GM19324 (cell line): ENCODE data around the gene OXLD1.

Source experiments
- ATAC-seq: cut with Tn5 transposase; IDR thresholded peaks from one replicate; pipeline ENCODE4 v1.9.1; 2021; ENCODE audit warnings: mild to moderate bottlenecking, moderate library complexity; ENCODE audit not compliant: unreplicated experiment, low FRiP score

Gene OXLD1

GRCh38 chr17:81655378-81656117, 10.9 kb downstream of the OXLD1 start:
- no peak for ATAC-seq

- no peak for ATAC-seq
Observed at GRCh38 chr17:81652906-81653771, 13.3 kb downstream of the OXLD1 start.

GRCh38 chr17:81651692-81652091, 14.7 kb downstream of the OXLD1 start:
- ATAC-seq = no peak

GRCh38 chr17:81650951-81651350, 15.5 kb downstream of the OXLD1 start:
- no peak for ATAC-seq

GRCh38 chr17:81648707-81649085, 17.7 kb downstream of the OXLD1 start:
- no peak for ATAC-seq

- ATAC-seq = no peak
Observed at GRCh38 chr17:81648013-81648706, 18.2 kb downstream of the OXLD1 start.

GRCh38 chr17:81647640-81648012, 18.8 kb downstream of the OXLD1 start:
- ATAC-seq = no peak

- no peak for ATAC-seq
Observed at GRCh38 chr17:81646869-81647600, 19.4 kb downstream of the OXLD1 start.

- no peak for ATAC-seq
Observed at GRCh38 chr17:81644976-81645952, 21.1 kb downstream of the OXLD1 start.

- no peak for ATAC-seq
Observed at GRCh38 chr17:81644496-81644895, 21.9 kb downstream of the OXLD1 start.

GRCh38 chr17:81641825-81642489, 24.4 kb downstream of the OXLD1 start:
- ATAC-seq = no peak

GRCh38 chr17:81640011-81640410, 26.4 kb downstream of the OXLD1 start:
- ATAC-seq = no peak

- no peak for ATAC-seq
Observed at GRCh38 chr17:81638683-81639082, 27.7 kb downstream of the OXLD1 start.

GRCh38 chr17:81636505-81637288, 29.7 kb downstream of the OXLD1 start, which contains the start of the genes NPLOC4 and TSPAN10:
Gene NPLOC4 (minus strand): TSS chr17:81637112. CDS start chr17:81636930, 182 bp downstream.
Gene TSPAN10 (plus strand): TSS chr17:81637196. CDS start chr17:81642413, 5,217 bp downstream.
- ATAC-seq = peak; percentile 89

- ATAC-seq = no peak
Observed at GRCh38 chr17:81635973-81636504, 30.4 kb downstream of the OXLD1 start.

GRCh38 chr17:81635431-81635830, 31.0 kb downstream of the OXLD1 start:
- ATAC-seq = no peak

GRCh38 chr17:81631482-81631881, 34.9 kb downstream of the OXLD1 start:
- no peak for ATAC-seq

GRCh38 chr17:81630274-81630673, 36.1 kb downstream of the OXLD1 start:
- no peak for ATAC-seq
